Testis (tissue), 3 donors: ENCODE measurements around the gene CACNA1C. TPM values are rescaled to one million over a fixed set of nuclear protein-coding genes. Genes with fewer than 3 reads are reported as not detected.

ENCODE experiments used
- DNase-seq: peaks from one replicate; pipeline ENCODE4 v3.0.0-alpha.2; 2019
- H3K27ac ChIP-seq, 2 donors: fragments of 200-600 bp; sonication (generic); one replicate each; pipeline ENCODE4 v1.5.1; 2019
- H3K27me3 ChIP-seq: fragments of 200-600 bp; sonication (generic); one replicate; pipeline ENCODE4 v1.5.1; 2019
- H3K36me3 ChIP-seq: fragments of 200-600 bp; sonication (generic); one replicate; pipeline ENCODE4 v1.5.1; 2017; ENCODE audit warnings: low read depth; ENCODE audit errors: missing control alignments
- H3K4me1 ChIP-seq: fragments of 200-600 bp; sonication (generic); one replicate; pipeline ENCODE4 v1.5.1; 2019
- H3K4me3 ChIP-seq, 2 donors: fragments of 200-600 bp; sonication (generic); one replicate each; pipeline ENCODE4 v1.5.1; 2017 to 2019
- H3K9me3 ChIP-seq: fragments of 200-600 bp; sonication (generic); one replicate; pipeline ENCODE4 v1.5.1; 2017
- POLR2A ChIP-seq: fragments of 450-650 bp; IDR thresholded peaks from one replicate; pipeline ENCODE4 v1.6.1; 2017; ENCODE audit warnings: antibody characterized with exemption, mild to moderate bottlenecking, moderate library complexity
- WGBS, 2 donors: methylation state at CpG; one replicate each; pipeline ENCODE4 v1.1.5; 2018; 5-methylcytosine and 5-hydroxymethylcytosine counted together
- intact Hi-C: fragments of 100-400 bp; cut with DNase I; formaldehyde crosslinking; loops from one replicate; pipeline ENCODE4 v1.15.1; 2023; ENCODE audit warnings: low total_unique reads
- polyA plus RNA-seq: library from polyadenylated mRNA; stranded (reverse); fragments of 350-450 nt; fragmentation: Illumina TruSeq; extraction: RNeasy Lipid Tissue Mini Kit (QIAGEN cat#74804); gene quantifications from one replicate; pipeline ENCODE4 v1.2.3, GENCODE V29; 2014; ENCODE audit warnings: low read depth, low replicate concordance; ENCODE audit not compliant: insufficient read depth
- total RNA-seq, 2 donors: library from RNA; depleted of rRNA; stranded (reverse); fragments of >200 nt; gene quantifications; one replicate each; pipeline ENCODE4 v1.2.3, GENCODE V29; 2016
- TF ChIP-seq, protein P1 (sequence below), 3 experiments: fragments of 450-650 bp in 2 of 3; fragments of 200-600 bp in 1 of 3; sonication (generic) in 1 of 3; IDR thresholded peaks; one replicate each; pipeline ENCODE4 v1.5.1; 2016 to 2019; ENCODE audit warnings: antibody characterized with exemption in 3 of 3, mild to moderate bottlenecking in 2 of 3, moderate library complexity in 1 of 3

The CACNA1C gene
- total and polyA plus RNA-seq, 3 donors from 2014 or later = 20.3 to 36.8 (median 32.0) TPM

DNA sequence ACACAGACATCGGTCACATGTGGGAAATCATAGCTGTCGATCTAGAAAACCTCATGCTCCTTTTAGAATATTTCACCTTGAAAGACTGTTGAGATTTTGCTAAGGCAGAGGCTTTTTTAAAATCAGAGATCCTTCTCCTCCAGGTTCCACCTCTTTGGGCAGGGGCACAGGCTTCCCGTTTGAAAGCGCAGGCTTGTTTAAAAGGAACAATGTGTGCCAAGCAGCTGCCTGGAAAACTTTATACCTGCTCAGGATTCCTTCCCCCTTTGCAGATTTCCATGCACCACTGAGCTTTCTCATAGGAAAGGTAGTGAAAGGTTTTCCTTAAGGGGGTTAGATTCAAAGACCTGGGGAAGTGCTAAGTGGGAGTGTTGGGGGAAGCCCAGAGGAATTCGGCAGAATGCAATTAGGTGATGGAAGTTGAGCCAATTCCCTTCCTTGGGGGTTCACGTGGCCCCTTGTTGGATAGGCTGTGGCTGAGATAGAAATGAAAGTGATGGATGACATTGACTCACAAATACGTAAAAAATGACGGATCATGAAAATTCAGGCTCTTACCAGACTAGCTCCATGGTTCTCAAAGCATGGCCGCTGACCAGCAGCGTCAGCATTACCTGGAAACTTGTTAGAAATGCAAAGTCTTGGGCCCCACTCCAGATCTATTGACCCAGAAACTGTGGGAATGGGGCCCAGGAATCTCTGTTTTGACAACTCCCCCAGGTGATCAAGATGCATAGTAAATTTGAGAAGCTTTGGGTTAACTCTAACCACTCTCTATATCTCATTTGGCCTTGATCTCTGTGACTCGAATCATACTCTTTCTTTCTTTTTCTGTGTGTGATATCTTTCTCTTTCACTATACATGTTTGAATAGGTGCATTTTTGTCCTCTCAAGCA lies 460.6 kb downstream of the CACNA1C start:
- H3K4me3 ChIP-seq = no peak overlapping the region
- no peaks in the 10 kb centered on the region for H3K36me3 ChIP-seq
- no peaks in the 10 kb centered on the region for H3K27me3 ChIP-seq
- WGBS, 2 donors = 76 to 83% methylated on average over 11 of the region's 11 CpGs
- no peak for TF ChIP-seq POLR2A
- TF ChIP-seq, protein P1, sequence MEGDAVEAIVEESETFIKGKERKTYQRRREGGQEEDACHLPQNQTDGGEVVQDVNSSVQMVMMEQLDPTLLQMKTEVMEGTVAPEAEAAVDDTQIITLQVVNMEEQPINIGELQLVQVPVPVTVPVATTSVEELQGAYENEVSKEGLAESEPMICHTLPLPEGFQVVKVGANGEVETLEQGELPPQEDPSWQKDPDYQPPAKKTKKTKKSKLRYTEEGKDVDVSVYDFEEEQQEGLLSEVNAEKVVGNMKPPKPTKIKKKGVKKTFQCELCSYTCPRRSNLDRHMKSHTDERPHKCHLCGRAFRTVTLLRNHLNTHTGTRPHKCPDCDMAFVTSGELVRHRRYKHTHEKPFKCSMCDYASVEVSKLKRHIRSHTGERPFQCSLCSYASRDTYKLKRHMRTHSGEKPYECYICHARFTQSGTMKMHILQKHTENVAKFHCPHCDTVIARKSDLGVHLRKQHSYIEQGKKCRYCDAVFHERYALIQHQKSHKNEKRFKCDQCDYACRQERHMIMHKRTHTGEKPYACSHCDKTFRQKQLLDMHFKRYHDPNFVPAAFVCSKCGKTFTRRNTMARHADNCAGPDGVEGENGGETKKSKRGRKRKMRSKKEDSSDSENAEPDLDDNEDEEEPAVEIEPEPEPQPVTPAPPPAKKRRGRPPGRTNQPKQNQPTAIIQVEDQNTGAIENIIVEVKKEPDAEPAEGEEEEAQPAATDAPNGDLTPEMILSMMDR (IDR thresholded peaks at IDR 0.05) = no peak
- no peaks in the 10 kb centered on the region for H3K4me1 ChIP-seq
- H3K27ac ChIP-seq = no peak overlapping the region
- intact Hi-C loops = no loop called here
- no peak for DNase-seq
- H3K9me3 ChIP-seq = no peaks in the 10 kb centered on the region

DNA sequence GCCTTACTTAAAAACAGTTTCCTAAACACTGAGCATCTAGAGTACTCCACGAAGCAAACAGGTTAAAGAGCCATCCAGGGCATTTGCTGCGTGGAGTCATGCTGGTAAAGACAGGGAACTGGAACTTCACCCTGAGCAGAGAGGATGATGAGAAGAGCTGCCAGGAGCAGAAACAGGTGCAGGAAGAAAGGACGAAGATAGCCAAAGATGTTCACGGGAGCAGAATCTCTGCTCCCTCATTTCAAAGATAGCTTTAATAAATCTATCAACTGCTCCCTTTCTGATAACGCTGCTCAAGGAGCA lies 461.2 kb downstream of the CACNA1C start:
- DNase-seq = no peak
- intact Hi-C loops = no loop called here
- TF ChIP-seq, protein P1 (IDR thresholded peaks at IDR 0.05) = no peak
- no peak for TF ChIP-seq POLR2A
- Histone ChIP-seq H3K9me3 (no peaks in the 10 kb centered on the region), H3K36me3 (no peaks in the 10 kb centered on the region), H3K4me1 (no peaks in the 10 kb centered on the region), H3K4me3 (no peak overlapping the region), H3K27ac (no peak overlapping the region), H3K27me3 (no peaks in the 10 kb centered on the region)
- 78 to 84% methylated on average over 5 of the region's 5 CpGs for WGBS, 2 donors

- TF ChIP-seq, protein P1 (IDR thresholded peaks at IDR 0.05) = no peak
- TF ChIP-seq POLR2A = no peak
- Histone ChIP-seq H3K36me3 (no peaks in the 10 kb centered on the region), H3K27me3 (no peaks in the 10 kb centered on the region), H3K27ac (no peak overlapping the region), H3K9me3 (no peaks in the 10 kb centered on the region), H3K4me3 (no peak overlapping the region), H3K4me1 (no peaks in the 10 kb centered on the region)
- intact Hi-C loops = no loop called here
- WGBS, 2 donors = 86 to 92% methylated on average over 5 of the region's 5 CpGs
- no peak for DNase-seq
Measured at GRCh38 chr12:2520722-2521246, 468.0 kb downstream of the CACNA1C start.

DNA sequence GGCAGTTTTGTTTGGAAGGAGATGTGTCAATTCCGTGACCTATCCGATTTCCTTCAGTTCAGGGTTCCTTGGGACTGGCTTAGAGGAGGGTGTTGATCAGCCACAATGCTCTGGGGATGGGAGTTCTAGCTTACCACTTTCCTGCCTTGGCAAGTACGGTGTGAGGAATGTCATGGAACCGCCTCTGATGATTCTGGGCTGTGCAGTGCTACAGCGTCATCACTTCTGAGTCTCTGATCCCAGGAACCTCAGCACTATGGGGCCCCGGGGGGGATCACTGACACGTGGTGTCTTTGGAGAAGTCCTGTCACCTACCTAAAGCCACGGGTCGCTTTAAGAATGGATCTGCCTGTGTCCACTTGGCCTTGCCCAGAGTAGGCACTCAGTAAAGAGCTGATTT lies 470.5 kb downstream of the CACNA1C start:
- Histone ChIP-seq H3K27ac (no peak overlapping the region), H3K9me3 (no peaks in the 10 kb centered on the region), H3K4me1 (no peaks in the 10 kb centered on the region), H3K36me3 (no peaks in the 10 kb centered on the region), H3K4me3 (no peak overlapping the region), H3K27me3 (no peaks in the 10 kb centered on the region)
- intact Hi-C loops = no loop called here
- WGBS, 2 donors = 88 to 93% methylated on average over 7 to 9 of the region's 9 CpGs
- DNase-seq = no peak
- TF ChIP-seq, protein P1 (IDR thresholded peaks at IDR 0.05) = no peak
- no peak for TF ChIP-seq POLR2A

- H3K4me1 ChIP-seq = no peaks in the 10 kb centered on the region
- no peaks in the 10 kb centered on the region for H3K36me3 ChIP-seq
- H3K27me3 ChIP-seq = no peaks in the 10 kb centered on the region
- intact Hi-C loops = no loop called here
- no peaks in the 10 kb centered on the region for H3K9me3 ChIP-seq
- 74 to 84% methylated on average over 5 to 6 of the region's 6 CpGs for WGBS, 2 donors
- no peak overlapping the region for H3K27ac ChIP-seq
- TF ChIP-seq, protein P1 (IDR thresholded peaks at IDR 0.05) = no peak
- no peak for TF ChIP-seq POLR2A
- no peak overlapping the region for H3K4me3 ChIP-seq
- no peak for DNase-seq
Measured at GRCh38 chr12:2523844-2524243, 471.1 kb downstream of the CACNA1C start.
